Breast epithelium (tissue), 3 donors: ENCODE results near the gene OTUB2.

Source experiments
- CTCF ChIP-seq, 3 donors: fragments of 450-650 bp; IDR thresholded peaks; one replicate each; pipeline ENCODE4 v1.5.1; 2016 to 2017; ENCODE audit warnings: antibody characterized with exemption in 3 of 3, mild to moderate bottlenecking in 3 of 3, moderate library complexity in 3 of 3
- POLR2A ChIP-seq: fragments of 450-650 bp; IDR thresholded peaks from one replicate; pipeline ENCODE4 v1.6.1; 2016; ENCODE audit warnings: antibody characterized with exemption, mild to moderate bottlenecking, moderate library complexity
- POLR2AphosphoS5 ChIP-seq, 3 donors: sonication (generic); formaldehyde crosslinking; IDR thresholded peaks; one replicate each; pipeline ENCODE4 v1.6.1; 2017; ENCODE audit warnings: antibody characterized with exemption in 3 of 3

- TF ChIP-seq CTCF (IDR thresholded peaks at IDR 0.05) = no peak
- no peak for TF ChIP-seq POLR2A
- TF ChIP-seq POLR2AphosphoS5 (IDR thresholded peaks at IDR 0.05) = no peak
Measured at GRCh38 chr14:93977171-93977570, 49.0 kb upstream of the OTUB2 start.
